GM19397 (cell line): ENCODE results near the gene WDR1.

Experiments
- ATAC-seq: cut with Tn5 transposase; IDR thresholded peaks from one replicate; pipeline ENCODE4 v1.9.1; 2021; ENCODE audit warnings: mild to moderate bottlenecking, moderate library complexity; ENCODE audit not compliant: unreplicated experiment

WDR1 gene

GRCh38 chr4:10075158-10075863 is 41.3 kb downstream of the WDR1 start:
- ATAC-seq = no peak

GRCh38 chr4:10074767-10075105 is 41.9 kb downstream of the WDR1 start:
- ATAC-seq = no peak

GRCh38 chr4:10074076-10074766 is 42.4 kb downstream of the WDR1 start:
- no peak for ATAC-seq

- ATAC-seq = no peak
Observed at GRCh38 chr4:10072420-10073017, 44.1 kb downstream of the WDR1 start.

- ATAC-seq = no peak
Observed at GRCh38 chr4:10069075-10069642, 47.4 kb downstream of the WDR1 start.

GRCh38 chr4:10066670-10067651 is 49.6 kb downstream of the WDR1 start:
- ATAC-seq = no peak

GRCh38 chr4:10066206-10066605 is 50.4 kb downstream of the WDR1 start:
- ATAC-seq = no peak

GRCh38 chr4:10063544-10064300 is 52.9 kb downstream of the WDR1 start:
- no peak for ATAC-seq

- ATAC-seq = no peak
Observed at GRCh38 chr4:10061650-10062415, 54.8 kb downstream of the WDR1 start.

GRCh38 chr4:10058371-10058770 is 58.2 kb downstream of the WDR1 start:
- ATAC-seq = no peak

- ATAC-seq = no peak
Observed at GRCh38 chr4:10057023-10057395, 59.6 kb downstream of the WDR1 start.

- no peak for ATAC-seq
Observed at GRCh38 chr4:10056334-10057022, 60.1 kb downstream of the WDR1 start.

GRCh38 chr4:10055871-10056270 is 60.7 kb downstream of the WDR1 start:
- ATAC-seq = no peak

- no peak for ATAC-seq
Observed at GRCh38 chr4:10054571-10055041, 62.0 kb downstream of the WDR1 start.

GRCh38 chr4:10053635-10054453 is 62.8 kb downstream of the WDR1 start:
- ATAC-seq = no peak

GRCh38 chr4:10051517-10052135 is 65.0 kb downstream of the WDR1 start:
- ATAC-seq = no peak

- no peak for ATAC-seq
Observed at GRCh38 chr4:10050721-10051120, 65.9 kb downstream of the WDR1 start.
